Colon (tissue), 2 donors: ENCODE measurements around the gene SLC22A5.
"Not testable (repeated sequence)": the region's sequence is repeated elsewhere in the genome, so short reads cannot be mapped to it uniquely, and the experiment has no call there.

Experiments used
- FAIRE-seq: peaks from 2 replicates; lab custom pipeline; 2012; peaks lifted over from hg19 to GRCh38; lab: Jason Lieb, UNC
- donor health status: control.
- donor health status: control.

Gene SLC22A5

GRCh38 chr5:132414634-132415378 is 45.3 kb downstream of the SLC22A5 start:
- peak; percentile 49 for FAIRE-seq

DNA sequence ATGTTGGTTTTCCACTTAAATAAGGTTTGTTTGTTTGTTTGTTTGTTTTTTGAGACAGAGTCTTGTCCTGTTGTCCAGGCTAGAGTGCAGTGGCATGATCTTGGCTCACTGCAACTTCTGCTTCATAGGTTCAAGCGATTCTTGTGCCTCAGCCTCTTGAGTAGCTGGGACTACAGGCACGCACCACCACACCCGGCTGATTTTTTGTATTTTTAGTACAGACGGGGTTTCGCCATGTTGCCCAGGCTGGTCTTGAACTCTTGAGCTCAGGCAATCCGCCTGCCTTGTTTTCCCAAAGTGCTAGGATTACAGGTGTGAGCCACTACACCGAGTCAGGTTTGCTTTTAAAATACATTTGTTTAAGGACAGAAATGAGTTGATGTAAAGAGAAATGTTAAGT is 46.0 kb downstream of the SLC22A5 start:
- not testable (repeated sequence) for FAIRE-seq

DNA sequence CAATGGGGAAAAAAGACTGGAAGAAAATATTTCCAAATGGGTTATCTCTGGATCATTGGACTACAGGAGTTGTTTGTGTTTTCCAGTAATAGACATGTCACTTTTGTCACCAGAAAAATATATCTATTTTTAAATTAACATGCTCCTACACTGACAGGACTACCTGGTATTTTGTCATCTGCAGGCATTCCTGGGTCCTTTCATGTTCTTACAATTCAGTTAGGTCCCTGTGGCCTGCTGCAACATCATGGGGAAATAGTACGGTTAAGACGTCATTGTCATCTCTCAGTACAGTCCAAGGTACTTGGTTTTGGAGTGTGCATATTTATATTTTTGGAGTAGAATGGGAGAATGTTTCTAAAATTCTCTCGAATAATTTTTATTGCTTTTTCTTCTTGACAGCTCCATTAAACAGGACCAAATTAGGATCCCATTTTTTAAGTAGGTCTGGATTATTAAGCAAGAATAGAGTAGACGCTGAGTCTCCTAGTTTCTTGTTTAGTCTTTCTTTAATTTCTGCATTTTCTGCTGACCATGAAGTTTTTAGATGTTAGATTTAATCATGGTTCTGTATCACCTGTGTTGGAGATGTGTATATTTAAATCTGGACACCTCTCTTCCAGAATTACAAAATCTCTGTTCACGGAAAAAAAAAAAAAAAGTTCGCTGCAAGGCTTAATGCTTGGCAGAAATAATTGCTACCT is 46.9 kb downstream of the SLC22A5 start:
- no peak for FAIRE-seq

DNA sequence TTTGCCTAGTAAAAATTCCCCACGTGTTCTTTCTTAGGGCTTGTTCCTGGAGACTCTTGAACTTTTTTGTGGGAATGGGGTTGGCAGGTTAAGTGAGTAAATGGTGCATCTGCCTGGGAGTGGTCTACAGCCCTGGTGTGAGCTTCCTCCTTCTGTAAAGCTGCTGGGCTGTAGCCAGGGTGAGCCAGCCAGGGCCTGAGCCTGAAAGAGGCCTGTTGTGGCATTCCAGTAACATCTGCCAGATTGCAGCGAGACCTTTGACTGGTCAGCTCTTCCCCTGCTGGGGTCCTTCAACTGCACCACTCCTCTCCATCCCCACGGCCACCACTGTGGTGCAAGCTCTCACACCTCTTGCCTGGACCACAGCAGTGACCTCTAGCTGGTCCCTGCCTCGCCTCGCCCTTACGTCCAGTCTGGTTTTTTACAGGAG is 47.5 kb downstream of the SLC22A5 start:
- no peak for FAIRE-seq

- FAIRE-seq = no peak
Measured at GRCh38 chr5:132417461-132417860, 48.0 kb downstream of the SLC22A5 start.

GRCh38 chr5:132417889-132418485 is 48.5 kb downstream of the SLC22A5 start:
- FAIRE-seq = no peak

DNA sequence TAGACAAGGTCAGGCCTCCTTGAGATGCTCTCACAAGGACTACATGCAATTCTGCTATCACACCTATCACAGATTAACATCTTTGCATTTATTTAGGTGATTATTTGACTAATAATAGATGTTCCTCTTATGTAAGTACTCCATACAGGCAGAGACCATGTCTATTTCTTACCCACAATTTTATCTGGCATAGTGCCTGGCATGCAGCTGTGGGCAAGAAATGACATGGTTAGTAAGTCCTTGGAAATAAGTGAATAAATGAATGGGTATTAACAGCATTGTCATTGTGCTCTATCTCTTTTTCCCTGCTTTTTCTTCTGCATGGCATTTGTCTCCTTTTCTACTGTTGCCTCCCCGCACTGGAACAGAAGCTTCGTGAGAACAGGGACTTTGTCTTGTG is 49.4 kb downstream of the SLC22A5 start:
- FAIRE-seq = no peak

DNA sequence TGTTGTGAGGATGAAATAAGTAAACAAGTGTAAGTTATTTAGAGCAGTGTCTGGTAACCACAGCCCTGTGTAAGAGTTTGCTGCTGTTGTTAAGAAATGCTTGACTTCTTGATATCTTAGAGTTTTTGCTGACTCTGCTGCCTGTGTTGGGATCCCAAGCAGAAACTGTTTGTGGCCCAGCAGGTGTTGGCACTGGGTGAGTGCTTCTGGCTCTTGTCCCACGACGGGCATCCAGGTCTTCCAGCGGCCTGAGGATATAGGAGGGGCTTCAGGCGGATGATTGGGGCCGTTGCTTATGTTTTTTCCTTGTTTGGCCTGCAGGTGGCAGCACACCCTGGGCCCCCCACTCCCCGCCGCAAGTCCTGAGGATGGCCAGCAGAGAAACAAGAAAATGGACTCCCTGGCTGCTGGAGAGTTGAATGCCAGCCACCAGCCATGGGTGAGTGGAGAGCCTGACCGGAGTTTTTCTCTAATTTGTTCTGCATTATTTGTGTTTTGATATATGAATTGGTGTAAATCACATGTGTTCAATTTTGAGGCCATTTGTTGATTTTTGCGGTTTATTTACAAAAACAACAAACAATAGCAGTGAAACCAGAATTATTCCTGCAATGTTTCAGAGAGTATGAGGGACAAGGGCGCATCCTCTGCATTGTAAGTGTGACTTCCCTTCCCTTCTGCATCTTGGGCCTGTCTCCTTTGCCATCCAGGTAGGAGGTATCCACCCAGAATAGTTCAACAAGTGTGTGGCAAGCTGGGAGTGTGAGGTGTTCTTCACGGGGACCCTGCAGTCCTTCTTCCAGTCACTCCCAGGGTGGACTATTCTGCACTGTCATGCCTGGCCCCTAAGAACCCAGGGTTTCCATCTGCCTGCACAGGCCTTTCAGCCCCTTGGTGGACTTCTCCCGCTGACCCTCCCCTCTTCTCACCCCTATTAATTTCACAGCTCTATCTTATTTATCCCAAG is 50.3 kb downstream of the SLC22A5 start:
- FAIRE-seq = no peak

GRCh38 chr5:132420706-132421272 is 51.3 kb downstream of the SLC22A5 start:
- no peak for FAIRE-seq

DNA sequence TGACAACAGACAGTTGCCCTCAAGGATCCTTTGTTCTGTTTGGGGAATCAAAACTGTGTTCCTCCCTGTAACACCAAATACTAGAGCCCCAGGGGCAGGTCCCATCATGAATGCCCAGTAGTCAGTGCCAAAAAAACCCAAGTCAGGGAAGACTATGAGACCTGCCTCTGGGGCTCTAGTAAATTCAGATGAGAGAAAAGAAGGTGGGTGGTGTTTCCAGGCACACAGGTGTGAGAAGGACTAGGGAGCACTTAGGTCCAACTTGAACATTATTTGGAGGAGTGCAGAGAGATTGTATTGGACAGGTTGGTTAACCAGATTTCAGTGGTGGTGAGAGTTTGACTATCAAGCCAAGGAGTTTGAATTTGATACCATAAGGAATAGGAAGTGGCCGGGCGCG is 52.0 kb downstream of the SLC22A5 start:
- no peak for FAIRE-seq

- no peak for FAIRE-seq
Measured at GRCh38 chr5:132422720-132423437, 53.4 kb downstream of the SLC22A5 start.

DNA sequence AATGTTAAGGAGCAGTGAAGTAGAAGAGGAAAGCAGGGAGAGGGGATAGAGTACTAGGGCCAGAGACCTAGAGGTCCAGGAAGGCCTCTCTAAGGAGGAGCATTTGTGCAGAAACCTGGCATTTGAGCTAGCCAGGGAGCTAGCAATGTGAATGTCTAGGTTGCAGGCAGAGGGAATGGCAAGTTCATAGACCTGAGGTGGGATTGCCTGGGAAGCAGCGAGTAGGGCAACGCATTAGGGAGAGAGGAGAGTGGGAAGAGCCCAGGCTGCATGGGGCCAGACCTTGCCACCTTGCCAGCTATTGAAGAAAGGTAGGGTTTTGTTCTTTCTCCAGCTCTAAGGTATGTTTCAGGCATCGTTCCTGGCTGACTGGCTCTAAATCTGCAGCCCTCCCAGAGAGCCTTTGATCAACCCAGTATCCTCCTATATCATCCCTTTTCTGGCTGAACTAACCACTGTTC is 54.0 kb downstream of the SLC22A5 start:
- FAIRE-seq = no peak

GRCh38 chr5:132424167-132424880 is 54.8 kb downstream of the SLC22A5 start:
- no peak for FAIRE-seq

- no peak for FAIRE-seq
Measured at GRCh38 chr5:132425009-132425937, 55.8 kb downstream of the SLC22A5 start.

DNA sequence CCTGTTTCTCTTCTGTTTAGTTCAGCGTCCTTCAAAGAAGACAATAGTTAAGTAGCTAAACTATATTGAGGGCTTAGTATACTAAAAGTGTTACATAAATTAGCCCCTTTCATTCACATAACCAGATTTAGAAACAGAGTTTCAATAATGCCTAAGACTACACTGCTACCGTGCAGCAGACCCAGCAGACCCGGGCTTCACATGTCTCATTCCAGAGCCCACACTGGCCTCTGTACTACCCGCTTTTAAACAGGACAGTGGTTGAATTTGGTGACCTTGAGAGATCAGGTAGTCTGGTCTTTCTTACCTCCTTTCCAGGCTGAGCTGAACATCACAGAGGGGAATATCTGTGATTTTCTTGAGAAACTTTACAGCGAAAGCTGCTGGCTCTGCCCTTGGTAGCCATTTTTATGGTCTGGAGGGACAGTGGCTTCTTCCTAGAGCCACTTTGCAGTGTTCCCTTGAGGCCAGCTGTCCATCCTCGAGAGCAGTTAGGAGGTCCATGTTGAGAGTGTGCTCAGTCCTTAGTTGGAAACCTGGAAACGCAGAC is 56.5 kb downstream of the SLC22A5 start:
- FAIRE-seq = no peak

GRCh38 chr5:132426525-132427138 is 57.1 kb downstream of the SLC22A5 start:
- FAIRE-seq = no peak

- FAIRE-seq = no peak
Measured at GRCh38 chr5:132427281-132428146, 58.0 kb downstream of the SLC22A5 start.

GRCh38 chr5:132428147-132428482 is 58.6 kb downstream of the SLC22A5 start:
- FAIRE-seq = no peak
